ENCODE measurements around the gene HCN2.

Gene HCN2

DNA sequence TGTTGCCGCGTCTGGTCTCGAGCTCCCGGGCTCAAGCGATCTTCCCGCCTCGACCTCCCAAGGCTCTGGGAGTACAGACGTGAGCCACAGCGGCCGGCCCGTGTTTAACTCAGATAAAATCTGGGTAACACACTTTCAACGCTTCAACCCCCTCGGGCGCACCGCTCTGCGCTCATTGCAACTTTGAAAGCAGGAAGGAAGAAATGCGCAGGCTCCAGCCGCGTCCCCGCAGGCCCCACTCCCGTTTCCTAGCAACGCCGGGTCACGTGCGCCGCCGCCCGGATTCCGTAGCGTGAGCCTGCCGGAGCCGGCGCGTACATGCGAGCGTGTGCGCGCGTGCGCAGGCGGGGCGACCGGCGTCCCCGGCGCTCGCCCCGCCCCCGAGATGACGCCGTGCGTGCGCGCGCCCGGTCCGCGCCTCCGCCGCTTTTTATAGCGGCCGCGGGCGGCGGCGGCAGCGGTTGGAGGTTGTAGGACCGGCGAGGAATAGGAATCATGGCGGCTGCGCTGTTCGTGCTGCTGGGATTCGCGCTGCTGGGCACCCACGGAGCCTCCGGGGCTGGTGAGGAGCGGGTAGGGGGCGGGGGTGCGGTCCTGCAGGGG, 17.4 kb upstream of the HCN2 start, which contains the start of gene BSG (continued):
- TF ChIP-seq ZNF292 (tag by site-specific recombination; IDR thresholded peaks at IDR 0.05; ENCODE audit: borderline replicate concordance, low read depth), result no peak
- TF ChIP-seq ZNF529 (tag by site-specific recombination; IDR thresholded peaks at IDR 0.05; ENCODE audit: insufficient replicate concordance), result no peak
- TF ChIP-seq ZNF211 (tag by site-specific recombination; IDR thresholded peaks at IDR 0.05; ENCODE audit: low read depth), result no peak
- TF ChIP-seq ZNF580 (tag by site-specific recombination; IDR thresholded peaks at IDR 0.05), result no peak
- TF ChIP-seq ZFP41 (tag by site-specific recombination; IDR thresholded peaks at IDR 0.05; ENCODE audit: borderline replicate concordance), result no peak
- TF ChIP-seq, protein P1, sequence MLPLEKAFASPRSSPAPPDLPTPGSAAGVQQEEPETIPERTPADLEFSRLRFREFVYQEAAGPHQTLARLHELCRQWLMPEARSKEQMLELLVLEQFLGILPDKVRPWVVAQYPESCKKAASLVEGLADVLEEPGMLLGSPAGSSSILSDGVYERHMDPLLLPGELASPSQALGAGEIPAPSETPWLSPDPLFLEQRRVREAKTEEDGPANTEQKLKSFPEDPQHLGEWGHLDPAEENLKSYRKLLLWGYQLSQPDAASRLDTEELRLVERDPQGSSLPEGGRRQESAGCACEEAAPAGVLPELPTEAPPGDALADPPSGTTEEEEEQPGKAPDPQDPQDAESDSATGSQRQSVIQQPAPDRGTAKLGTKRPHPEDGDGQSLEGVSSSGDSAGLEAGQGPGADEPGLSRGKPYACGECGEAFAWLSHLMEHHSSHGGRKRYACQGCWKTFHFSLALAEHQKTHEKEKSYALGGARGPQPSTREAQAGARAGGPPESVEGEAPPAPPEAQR (tag by site-specific recombination; IDR thresholded peaks at IDR 0.05), result no peak
- TF ChIP-seq ZNF473 (tag by site-specific recombination; IDR thresholded peaks at IDR 0.05), result no peak
- no peak for TF ChIP-seq ZNF335 (tag by site-specific recombination; conservative IDR thresholded peaks at IDR 0.05)
- no peak for TF ChIP-seq AEBP2 (tag by site-specific recombination; IDR thresholded peaks at IDR 0.05; ENCODE audit: borderline replicate concordance)
- peak; percentile 81 for TF ChIP-seq ZBTB26 (tag by site-specific recombination; optimal IDR thresholded peaks at IDR 0.05)
- TF ChIP-seq ZNF792 (tag by site-specific recombination; IDR thresholded peaks at IDR 0.05), result no peak
- no peak for TF ChIP-seq KLF9 (tag by site-specific recombination; IDR thresholded peaks at IDR 0.05; ENCODE audit: low read depth)
- no peak for TF ChIP-seq ZNF19 (tag by site-specific recombination; IDR thresholded peaks at IDR 0.05; ENCODE audit: low read depth)
- TF ChIP-seq ZNF169 (tag by site-specific recombination; IDR thresholded peaks at IDR 0.05), result no peak
- no peak for TF ChIP-seq ZNF214 (tag by site-specific recombination; IDR thresholded peaks at IDR 0.05; ENCODE audit: borderline replicate concordance)
- TF ChIP-seq ZNF558 (tag by site-specific recombination; IDR thresholded peaks at IDR 0.05), result no peak
- TF ChIP-seq MEIS1 (CRISPR knock-in tag; IDR thresholded peaks at IDR 0.05; ENCODE audit: borderline replicate concordance), result no peak
- TF ChIP-seq OVOL3 (tag by site-specific recombination; IDR thresholded peaks at IDR 0.05), result no peak
- no peak for TF ChIP-seq ZNF548 (tag by site-specific recombination; IDR thresholded peaks at IDR 0.05)
- TF ChIP-seq ZNF155 (tag by site-specific recombination; IDR thresholded peaks at IDR 0.05), result no peak
- no peak for TF ChIP-seq KLF16 (tag by site-specific recombination; IDR thresholded peaks at IDR 0.05)
- TF ChIP-seq ZNF114 (tag by site-specific recombination; IDR thresholded peaks at IDR 0.05), result no peak
- no peak for TF ChIP-seq BCL11A (tag by site-specific recombination; IDR thresholded peaks at IDR 0.05; ENCODE audit: low read depth)
- TF ChIP-seq ZSCAN4 (tag by site-specific recombination; IDR thresholded peaks at IDR 0.05), result no peak
- TF ChIP-seq ZNF501 (tag by site-specific recombination; IDR thresholded peaks at IDR 0.05), result no peak
- no peak for TF ChIP-seq ZSCAN23 (tag by site-specific recombination; IDR thresholded peaks at IDR 0.05)
- TF ChIP-seq ZNF2 (tag by site-specific recombination; IDR thresholded peaks at IDR 0.05), result no peak
- no peak for TF ChIP-seq ZNF302 (tag by site-specific recombination; IDR thresholded peaks at IDR 0.05; ENCODE audit: low read depth)
- TF ChIP-seq ZNF629 (tag by site-specific recombination; IDR thresholded peaks at IDR 0.05), result 0 out of 2 replicates have a peak, but pooled peaks have one; percentile 23
- no peak for TF ChIP-seq KLF7 (tag by site-specific recombination; IDR thresholded peaks at IDR 0.05; ENCODE audit: borderline replicate concordance)
- TF ChIP-seq ZNF239 (tag by site-specific recombination; IDR thresholded peaks at IDR 0.05), result no peak
- no peak for TF ChIP-seq ZBTB10 (tag by site-specific recombination; IDR thresholded peaks at IDR 0.05)
- TF ChIP-seq SETDB1 (IDR thresholded peaks at IDR 0.05; ENCODE audit: insufficient read length, low read length), result no peak
